Tibial artery (tissue), 4 donors: ENCODE data around the gene ATF7IP2.

ENCODE experiments used
- DNase-seq, 2 donors: peaks; one replicate each; pipeline ENCODE4 v3.0.0-alpha.2; 2019
- H3K27ac ChIP-seq, 2 donors: fragments of 200-600 bp; sonication (generic) in 1 of 2; 1 replicate in 1 of 2; 2 replicates in 1 of 2; pipeline ENCODE4 v1.5.1; 2018 to 2019; ENCODE audit warnings: mild to moderate bottlenecking in 1 of 2
- H3K27me3 ChIP-seq, 2 donors: fragments of 200-600 bp; sonication (generic) in 1 of 2; one replicate each; pipeline versions ENCODE4 v1.5.1 to v1.6.0; 2016 to 2019
- H3K36me3 ChIP-seq, 3 donors: fragments of 200-600 bp; sonication (generic) in 2 of 3; one replicate each; pipeline ENCODE4 v1.5.1; 2016 to 2019; ENCODE audit warnings: mild to moderate bottlenecking in 2 of 3
- H3K4me1 ChIP-seq, 4 donors: fragments of 200-600 bp; sonication (generic) in 2 of 4; 1 replicate in 3 of 4; 2 replicates in 1 of 4; pipeline ENCODE4 v1.5.1; 2016 to 2019
- H3K4me3 ChIP-seq, 2 donors: fragments of 200-600 bp; sonication (generic) in 1 of 2; 1 replicate in 1 of 2; 2 replicates in 1 of 2; pipeline ENCODE4 v1.5.1; 2018 to 2019; ENCODE audit warnings: mild to moderate bottlenecking in 2 of 2
- H3K9me3 ChIP-seq, 3 donors: fragments of 200-600 bp; sonication (generic) in 1 of 3; one replicate each; pipeline ENCODE4 v1.5.1; 2016 to 2019
- intact Hi-C: fragments of 100-400 bp; cut with DNase I; formaldehyde crosslinking; loops from one replicate; pipeline ENCODE4 v1.15.0; 2023; ENCODE audit warnings: low total_unique reads
- TF ChIP-seq, protein P1 (sequence below), 2 experiments: fragments of 200-600 bp in 1 of 2; fragments of 450-650 bp in 1 of 2; IDR thresholded peaks; one replicate each; pipeline ENCODE4 v1.5.1; 2017 to 2019; ENCODE audit warnings: antibody characterized with exemption in 2 of 2, mild to moderate bottlenecking in 1 of 2, moderate library complexity in 1 of 2

Gene ATF7IP2

DNA sequence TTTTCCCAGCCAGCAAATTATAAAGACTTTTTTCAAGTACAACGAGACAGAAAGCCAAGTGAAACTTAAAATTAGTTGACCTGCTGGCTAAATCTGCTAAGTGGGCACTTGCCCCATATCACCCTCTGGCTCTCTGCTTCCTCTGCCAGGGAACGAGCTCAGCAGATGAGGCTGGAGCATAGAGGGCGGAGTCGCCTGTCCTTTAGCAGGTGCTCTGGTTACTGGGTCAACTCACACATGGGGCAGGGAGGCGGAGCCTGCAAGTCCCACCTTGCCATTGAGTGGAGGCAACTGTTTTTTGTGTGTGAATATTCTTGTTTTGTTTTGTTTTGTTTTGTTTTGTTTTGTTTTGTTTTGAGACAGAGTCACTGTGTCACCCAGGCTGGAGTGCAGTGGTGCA, 132.0 kb downstream of the ATF7IP2 start:
- H3K4me3 ChIP-seq, result no peak overlapping the region
- intact Hi-C loops, result loop anchor here (5.0 to 10.0 kb wide), 2 partner anchors 203 to 404 kb away; no protein-coding TSS in a partner anchor
- no peaks in the 10 kb centered on the region for H3K27me3 ChIP-seq
- H3K27ac ChIP-seq, result no peak overlapping the region
- no peaks in the 10 kb centered on the region for H3K9me3 ChIP-seq
- no peak for DNase-seq
- H3K4me1 ChIP-seq, result peaks cover 0 to 21% (median 14%) of the 10 kb centered on the region in 4 donors
- TF ChIP-seq, protein P1, sequence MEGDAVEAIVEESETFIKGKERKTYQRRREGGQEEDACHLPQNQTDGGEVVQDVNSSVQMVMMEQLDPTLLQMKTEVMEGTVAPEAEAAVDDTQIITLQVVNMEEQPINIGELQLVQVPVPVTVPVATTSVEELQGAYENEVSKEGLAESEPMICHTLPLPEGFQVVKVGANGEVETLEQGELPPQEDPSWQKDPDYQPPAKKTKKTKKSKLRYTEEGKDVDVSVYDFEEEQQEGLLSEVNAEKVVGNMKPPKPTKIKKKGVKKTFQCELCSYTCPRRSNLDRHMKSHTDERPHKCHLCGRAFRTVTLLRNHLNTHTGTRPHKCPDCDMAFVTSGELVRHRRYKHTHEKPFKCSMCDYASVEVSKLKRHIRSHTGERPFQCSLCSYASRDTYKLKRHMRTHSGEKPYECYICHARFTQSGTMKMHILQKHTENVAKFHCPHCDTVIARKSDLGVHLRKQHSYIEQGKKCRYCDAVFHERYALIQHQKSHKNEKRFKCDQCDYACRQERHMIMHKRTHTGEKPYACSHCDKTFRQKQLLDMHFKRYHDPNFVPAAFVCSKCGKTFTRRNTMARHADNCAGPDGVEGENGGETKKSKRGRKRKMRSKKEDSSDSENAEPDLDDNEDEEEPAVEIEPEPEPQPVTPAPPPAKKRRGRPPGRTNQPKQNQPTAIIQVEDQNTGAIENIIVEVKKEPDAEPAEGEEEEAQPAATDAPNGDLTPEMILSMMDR (IDR thresholded peaks at IDR 0.05), result no peak
- peaks cover 0 to under 1% (median 0%) of the 10 kb centered on the region in 3 donors for H3K36me3 ChIP-seq

DNA sequence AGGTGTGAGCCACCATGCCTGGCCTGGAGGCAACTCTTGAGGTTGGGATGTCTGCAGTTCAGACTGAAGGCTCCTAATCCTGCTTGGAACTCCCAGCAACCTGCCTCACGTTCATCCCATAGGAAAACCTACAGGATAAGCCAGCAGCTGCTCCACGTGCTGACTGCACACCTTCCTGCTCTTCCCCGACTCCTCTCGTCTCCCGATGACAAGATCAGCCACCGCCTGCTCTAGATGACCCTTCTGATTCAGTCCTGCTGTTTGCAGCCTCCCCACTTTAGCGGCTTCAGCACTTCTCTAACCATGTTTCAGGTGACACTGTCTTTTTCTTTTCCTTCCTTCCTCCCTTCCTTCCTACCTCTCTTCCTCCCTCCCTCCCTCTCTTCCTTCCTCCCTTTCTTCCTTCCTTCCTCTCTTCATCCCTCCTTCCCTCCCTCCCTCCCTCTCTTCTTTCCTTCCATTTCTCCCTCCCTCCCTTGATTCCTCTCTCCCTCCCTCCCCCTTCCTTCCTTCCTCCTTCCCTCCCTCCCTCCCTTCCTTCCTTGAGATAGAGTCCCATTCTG, 132.7 kb downstream of the ATF7IP2 start:
- Histone ChIP-seq H3K4me1 (peaks cover 0 to 21% (median 14%) of the 10 kb centered on the region in 4 donors), H3K36me3 (peaks cover 0 to 7% (median under 1%) of the 10 kb centered on the region in 3 donors), H3K27ac (no peak overlapping the region), H3K4me3 (no peak overlapping the region), H3K9me3 (no peaks in the 10 kb centered on the region), H3K27me3 (no peaks in the 10 kb centered on the region)
- intact Hi-C loops, result loop anchor here (5.0 to 10.0 kb wide), 2 partner anchors 204 to 404 kb away; no protein-coding TSS in a partner anchor
- DNase-seq, result no peak
- TF ChIP-seq, protein P1 (IDR thresholded peaks at IDR 0.05), result no peak

DNA sequence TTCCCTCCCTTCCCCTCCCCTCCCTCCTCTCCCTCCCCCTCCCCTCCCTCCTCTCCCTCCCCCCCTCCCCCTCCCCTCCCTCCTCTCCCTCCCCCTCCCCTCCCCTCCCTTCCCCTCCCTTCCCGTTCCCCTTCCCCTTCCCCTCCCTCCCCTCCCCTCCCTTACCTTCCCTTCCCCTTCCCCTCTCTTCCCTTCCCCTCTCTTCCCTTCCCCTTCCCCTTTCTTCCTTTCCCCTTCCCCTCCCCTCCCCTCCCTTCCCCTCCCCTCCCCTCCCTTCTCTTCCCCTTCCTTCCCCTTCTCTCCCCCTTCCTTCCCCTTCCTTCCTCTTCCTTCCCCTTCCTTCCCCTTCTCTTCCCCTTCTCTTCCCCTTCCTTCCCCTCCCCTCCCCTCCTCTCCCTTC, 133.4 kb downstream of the ATF7IP2 start:
- intact Hi-C loops, result loop anchor here (5.0 to 10.0 kb wide), 2 partner anchors 204 to 403 kb away; no protein-coding TSS in a partner anchor
- H3K36me3 ChIP-seq, result peaks cover 0 to 15% (median 8%) of the 10 kb centered on the region in 3 donors
- peaks cover 0 to 17% (median 11%) of the 10 kb centered on the region in 4 donors for H3K4me1 ChIP-seq
- TF ChIP-seq, protein P1 (IDR thresholded peaks at IDR 0.05), result no peak
- H3K27me3 ChIP-seq, result no peaks in the 10 kb centered on the region
- no peaks in the 10 kb centered on the region for H3K9me3 ChIP-seq
- H3K4me3 ChIP-seq, result no peak overlapping the region
- H3K27ac ChIP-seq, result no peak overlapping the region
- DNase-seq, result no peak

DNA sequence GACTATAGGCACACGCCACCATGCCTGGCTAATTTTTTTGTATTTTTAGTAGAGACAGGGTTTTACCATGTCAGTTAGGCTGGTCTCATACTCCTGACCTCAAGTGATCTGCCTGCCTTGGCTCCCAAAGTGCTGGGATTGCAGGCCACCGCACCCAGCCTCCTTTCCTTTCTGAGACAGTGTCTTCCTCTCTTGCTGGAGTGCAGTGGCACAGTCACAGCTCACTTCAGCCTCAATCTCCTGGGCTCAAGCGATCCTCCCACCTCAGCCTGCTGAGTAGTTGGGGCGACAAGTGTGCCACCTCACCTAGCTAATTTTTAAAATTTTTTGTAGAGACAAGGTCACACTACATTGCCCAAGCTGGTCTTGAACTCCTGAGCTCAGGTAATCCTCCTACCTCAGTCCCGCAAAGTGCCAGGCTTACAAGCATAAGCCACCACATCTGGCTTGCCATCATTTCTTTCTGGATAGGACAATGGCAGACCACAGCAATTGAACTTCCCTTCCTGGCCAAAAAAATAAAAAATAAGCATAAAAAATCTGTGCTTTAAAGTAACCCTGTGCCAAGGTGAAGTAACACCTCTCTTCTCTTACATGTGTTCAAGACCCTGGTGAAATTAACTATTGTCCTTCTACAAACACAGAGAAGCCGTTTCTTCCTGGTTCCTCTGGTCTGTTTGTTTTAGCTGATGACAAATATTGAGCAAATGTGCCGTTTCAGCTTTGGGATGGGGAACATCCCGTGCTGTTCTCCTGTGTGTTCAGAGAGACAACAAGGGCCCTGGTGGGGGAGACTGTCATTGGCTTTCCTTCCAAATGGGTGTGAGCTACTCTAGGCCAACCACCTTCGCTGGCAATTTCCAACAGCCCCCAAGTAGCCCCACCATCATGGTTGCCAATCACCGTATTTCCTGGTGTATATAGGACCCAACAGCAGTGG, 134.3 kb downstream of the ATF7IP2 start:
- H3K9me3 ChIP-seq, result no peaks in the 10 kb centered on the region
- intact Hi-C loops, result loop anchor here (5.0 to 10.0 kb wide), 3 partner anchors 205 to 402 kb away; no protein-coding TSS in a partner anchor
- H3K4me1 ChIP-seq, result peaks cover 0 to 9% (median 2%) of the 10 kb centered on the region in 4 donors
- no peak overlapping the region for H3K4me3 ChIP-seq
- no peaks in the 10 kb centered on the region for H3K27me3 ChIP-seq
- no peak for DNase-seq
- H3K36me3 ChIP-seq, result peaks cover 0 to 23% (median 14%) of the 10 kb centered on the region in 3 donors
- TF ChIP-seq, protein P1 (IDR thresholded peaks at IDR 0.05), result no peak
- H3K27ac ChIP-seq, result no peak overlapping the region

DNA sequence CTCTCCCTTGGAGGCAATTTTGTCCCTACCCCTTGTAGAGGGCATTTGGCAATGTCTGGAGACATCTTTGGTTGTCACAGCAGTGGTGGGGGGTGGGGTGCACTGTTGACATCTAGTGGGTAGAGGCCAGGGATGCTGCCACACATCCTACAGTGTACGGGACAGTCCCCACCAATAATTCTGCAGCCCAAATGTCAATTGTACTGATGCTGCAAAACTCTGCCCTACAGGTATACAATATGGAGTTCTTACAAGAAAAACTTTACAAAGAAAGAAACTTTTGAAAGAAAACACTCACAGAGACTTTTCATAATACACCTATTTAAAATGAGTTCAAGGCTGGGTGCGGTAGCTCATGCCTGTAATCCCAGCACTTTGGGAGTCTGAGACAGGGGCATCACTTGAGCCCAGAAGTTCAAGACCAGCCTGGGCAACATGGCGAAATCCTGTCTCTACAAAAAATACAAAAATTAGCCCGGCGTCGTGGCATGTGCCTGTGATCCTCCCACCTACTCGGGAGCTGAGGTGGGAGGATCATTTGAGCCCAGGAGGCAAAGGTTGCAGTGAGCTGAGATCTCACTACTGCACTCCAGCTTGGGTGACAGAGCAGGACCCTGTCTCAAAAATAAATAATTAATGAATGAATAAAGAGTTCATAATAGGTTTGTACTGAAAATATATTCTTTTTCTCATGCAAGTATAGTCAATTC, 135.2 kb downstream of the ATF7IP2 start:
- H3K4me1 ChIP-seq, result peaks cover 0 to 3% (median 0%) of the 10 kb centered on the region in 4 donors
- H3K27ac ChIP-seq, result no peak overlapping the region
- no peak for DNase-seq
- no peak overlapping the region for H3K4me3 ChIP-seq
- H3K27me3 ChIP-seq, result no peaks in the 10 kb centered on the region
- TF ChIP-seq, protein P1 (IDR thresholded peaks at IDR 0.05), result no peak
- peaks cover 0 to 31% (median 22%) of the 10 kb centered on the region in 3 donors for H3K36me3 ChIP-seq
- intact Hi-C loops, result loop anchor here (10.0 kb wide), 1 partner anchor 314 kb away; no protein-coding TSS in a partner anchor
- no peaks in the 10 kb centered on the region for H3K9me3 ChIP-seq
